Measurements from ENCODE around the gene LASP1NB.

The LASP1NB gene

DNA sequence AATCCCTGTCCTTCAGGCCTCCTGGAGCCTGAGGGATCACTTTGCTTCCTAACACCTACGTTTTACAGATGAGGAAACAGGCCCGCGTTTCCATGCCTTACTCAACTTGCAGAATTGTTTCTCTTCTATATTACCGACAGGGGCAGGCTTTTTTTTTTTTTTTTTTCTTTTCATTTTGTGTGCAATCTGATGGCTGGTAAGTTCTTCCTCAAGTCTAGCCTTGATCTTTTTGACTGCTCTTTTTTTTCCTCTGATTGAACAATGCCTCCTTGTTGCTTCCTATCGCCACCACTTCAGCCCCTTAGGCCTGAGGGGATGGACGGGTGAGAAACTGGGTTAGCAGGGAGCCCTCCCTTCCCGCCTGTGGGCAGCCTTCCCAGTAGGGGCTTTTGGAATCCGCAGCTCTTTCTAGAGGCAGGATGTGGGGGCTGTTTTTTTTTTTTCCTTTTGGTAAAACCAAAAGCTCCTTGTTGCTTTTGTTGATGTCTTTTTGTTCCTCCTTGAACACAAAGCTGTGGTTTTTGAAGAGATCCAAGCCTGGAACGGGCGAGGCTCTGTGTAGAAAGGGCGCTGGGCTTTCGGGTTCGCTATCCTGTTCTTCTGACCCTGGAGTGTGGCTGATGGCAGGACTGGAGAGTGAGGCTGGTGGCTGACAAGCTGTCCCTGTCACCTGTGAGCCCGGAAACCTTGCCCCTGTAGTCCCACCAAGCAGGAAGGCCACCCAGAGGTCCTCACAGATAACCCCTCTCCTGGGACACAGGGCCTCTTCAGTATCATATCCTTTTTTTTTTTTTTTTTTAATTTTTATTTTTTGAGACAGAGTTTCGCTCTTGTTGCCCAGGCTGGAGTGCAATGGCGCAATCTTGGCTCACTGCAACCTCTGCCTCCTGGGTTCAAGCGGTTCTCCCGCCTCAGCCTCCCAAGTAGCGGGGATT lies 41.6 kb upstream of the LASP1NB start (continued):
- TF ChIP-seq, protein P1, sequence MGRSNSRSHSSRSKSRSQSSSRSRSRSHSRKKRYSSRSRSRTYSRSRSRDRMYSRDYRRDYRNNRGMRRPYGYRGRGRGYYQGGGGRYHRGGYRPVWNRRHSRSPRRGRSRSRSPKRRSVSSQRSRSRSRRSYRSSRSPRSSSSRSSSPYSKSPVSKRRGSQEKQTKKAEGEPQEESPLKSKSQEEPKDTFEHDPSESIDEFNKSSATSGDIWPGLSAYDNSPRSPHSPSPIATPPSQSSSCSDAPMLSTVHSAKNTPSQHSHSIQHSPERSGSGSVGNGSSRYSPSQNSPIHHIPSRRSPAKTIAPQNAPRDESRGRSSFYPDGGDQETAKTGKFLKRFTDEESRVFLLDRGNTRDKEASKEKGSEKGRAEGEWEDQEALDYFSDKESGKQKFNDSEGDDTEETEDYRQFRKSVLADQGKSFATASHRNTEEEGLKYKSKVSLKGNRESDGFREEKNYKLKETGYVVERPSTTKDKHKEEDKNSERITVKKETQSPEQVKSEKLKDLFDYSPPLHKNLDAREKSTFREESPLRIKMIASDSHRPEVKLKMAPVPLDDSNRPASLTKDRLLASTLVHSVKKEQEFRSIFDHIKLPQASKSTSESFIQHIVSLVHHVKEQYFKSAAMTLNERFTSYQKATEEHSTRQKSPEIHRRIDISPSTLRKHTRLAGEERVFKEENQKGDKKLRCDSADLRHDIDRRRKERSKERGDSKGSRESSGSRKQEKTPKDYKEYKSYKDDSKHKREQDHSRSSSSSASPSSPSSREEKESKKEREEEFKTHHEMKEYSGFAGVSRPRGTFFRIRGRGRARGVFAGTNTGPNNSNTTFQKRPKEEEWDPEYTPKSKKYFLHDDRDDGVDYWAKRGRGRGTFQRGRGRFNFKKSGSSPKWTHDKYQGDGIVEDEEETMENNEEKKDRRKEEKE (IDR thresholded peaks at IDR 0.05) = no peak
- TF ChIP-seq NFE2 (CRISPR knock-in tag; IDR thresholded peaks at IDR 0.05) (no peak), RAD51 (IDR thresholded peaks at IDR 0.05; ENCODE audit: borderline replicate concordance) (no peak), KDM2A (CRISPR knock-in tag; IDR thresholded peaks at IDR 0.05; ENCODE audit: borderline replicate concordance, low read depth) (no peak), DPF2 (CRISPR knock-in tag; IDR thresholded peaks at IDR 0.05; ENCODE audit: borderline replicate concordance, low read depth) (no peak)
- TF ChIP-seq, protein P2, sequence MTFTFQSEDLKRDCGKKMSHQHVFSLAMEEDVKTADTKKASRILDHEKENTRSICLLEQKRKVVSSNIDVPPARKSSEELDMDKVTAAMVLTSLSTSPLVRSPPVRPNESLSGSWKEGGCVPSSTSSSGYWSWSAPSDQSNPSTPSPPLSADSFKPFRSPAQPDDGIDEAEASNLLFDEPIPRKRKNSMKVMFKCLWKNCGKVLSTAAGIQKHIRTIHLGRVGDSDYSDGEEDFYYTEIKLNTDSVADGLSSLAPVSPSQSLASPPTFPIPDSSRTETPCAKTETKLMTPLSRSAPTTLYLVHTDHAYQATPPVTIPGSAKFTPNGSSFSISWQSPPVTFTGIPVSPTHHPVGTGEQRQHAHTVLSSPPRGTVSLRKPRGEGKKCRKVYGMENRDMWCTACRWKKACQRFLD (CRISPR knock-in tag; IDR thresholded peaks at IDR 0.05; ENCODE audit: borderline replicate concordance) = no peak
- TF ChIP-seq, protein P3, sequence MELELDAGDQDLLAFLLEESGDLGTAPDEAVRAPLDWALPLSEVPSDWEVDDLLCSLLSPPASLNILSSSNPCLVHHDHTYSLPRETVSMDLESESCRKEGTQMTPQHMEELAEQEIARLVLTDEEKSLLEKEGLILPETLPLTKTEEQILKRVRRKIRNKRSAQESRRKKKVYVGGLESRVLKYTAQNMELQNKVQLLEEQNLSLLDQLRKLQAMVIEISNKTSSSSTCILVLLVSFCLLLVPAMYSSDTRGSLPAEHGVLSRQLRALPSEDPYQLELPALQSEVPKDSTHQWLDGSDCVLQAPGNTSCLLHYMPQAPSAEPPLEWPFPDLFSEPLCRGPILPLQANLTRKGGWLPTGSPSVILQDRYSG (CRISPR knock-in tag; IDR thresholded peaks at IDR 0.05) = no peak
- TF ChIP-seq, protein P4, sequence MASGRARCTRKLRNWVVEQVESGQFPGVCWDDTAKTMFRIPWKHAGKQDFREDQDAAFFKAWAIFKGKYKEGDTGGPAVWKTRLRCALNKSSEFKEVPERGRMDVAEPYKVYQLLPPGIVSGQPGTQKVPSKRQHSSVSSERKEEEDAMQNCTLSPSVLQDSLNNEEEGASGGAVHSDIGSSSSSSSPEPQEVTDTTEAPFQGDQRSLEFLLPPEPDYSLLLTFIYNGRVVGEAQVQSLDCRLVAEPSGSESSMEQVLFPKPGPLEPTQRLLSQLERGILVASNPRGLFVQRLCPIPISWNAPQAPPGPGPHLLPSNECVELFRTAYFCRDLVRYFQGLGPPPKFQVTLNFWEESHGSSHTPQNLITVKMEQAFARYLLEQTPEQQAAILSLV (CRISPR knock-in tag; IDR thresholded peaks at IDR 0.05; ENCODE audit: borderline replicate concordance) = no peak

All from HepG2 (cell line).